Uterus (tissue), 2 donors: ENCODE measurements around the gene SLC6A17.

Experiments used
- POLR2A ChIP-seq, 2 donors: fragments of 450-650 bp; IDR thresholded peaks; one replicate each; pipeline ENCODE4 v1.6.1; 2016; ENCODE audit warnings: antibody characterized with exemption in 2 of 2, mild to moderate bottlenecking in 1 of 2, moderate library complexity in 1 of 2
- TF ChIP-seq, protein P1 (sequence below), 4 experiments: fragments of 200-600 bp in 2 of 4; fragments of 450-650 bp in 2 of 4; sonication (generic) in 2 of 4; IDR thresholded peaks; one replicate each; pipeline ENCODE4 v1.5.1; 2016 to 2019; ENCODE audit warnings: antibody characterized with exemption in 4 of 4, mild to moderate bottlenecking in 2 of 4, moderate library complexity in 1 of 4

DNA sequence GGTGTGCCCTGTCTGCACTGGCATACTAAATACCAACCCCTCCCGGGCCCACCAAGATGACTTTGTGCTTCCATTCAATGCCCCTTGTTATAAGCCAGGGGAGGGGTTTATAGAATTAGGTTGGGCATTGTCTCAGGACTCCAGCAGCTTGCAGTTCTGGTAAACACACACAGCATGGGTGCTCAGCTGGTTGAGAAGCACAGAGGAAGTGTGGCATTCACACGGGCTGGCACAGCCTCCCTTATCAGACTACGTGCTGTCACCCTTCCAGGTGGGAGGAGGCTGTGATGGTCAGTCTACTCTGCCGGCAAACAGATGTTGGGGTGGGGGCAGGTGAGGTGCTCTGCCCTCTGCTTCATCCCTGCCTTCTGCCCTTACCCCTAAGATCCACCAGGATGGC, 15.0 kb upstream of the SLC6A17 start:
- TF ChIP-seq, protein P1, sequence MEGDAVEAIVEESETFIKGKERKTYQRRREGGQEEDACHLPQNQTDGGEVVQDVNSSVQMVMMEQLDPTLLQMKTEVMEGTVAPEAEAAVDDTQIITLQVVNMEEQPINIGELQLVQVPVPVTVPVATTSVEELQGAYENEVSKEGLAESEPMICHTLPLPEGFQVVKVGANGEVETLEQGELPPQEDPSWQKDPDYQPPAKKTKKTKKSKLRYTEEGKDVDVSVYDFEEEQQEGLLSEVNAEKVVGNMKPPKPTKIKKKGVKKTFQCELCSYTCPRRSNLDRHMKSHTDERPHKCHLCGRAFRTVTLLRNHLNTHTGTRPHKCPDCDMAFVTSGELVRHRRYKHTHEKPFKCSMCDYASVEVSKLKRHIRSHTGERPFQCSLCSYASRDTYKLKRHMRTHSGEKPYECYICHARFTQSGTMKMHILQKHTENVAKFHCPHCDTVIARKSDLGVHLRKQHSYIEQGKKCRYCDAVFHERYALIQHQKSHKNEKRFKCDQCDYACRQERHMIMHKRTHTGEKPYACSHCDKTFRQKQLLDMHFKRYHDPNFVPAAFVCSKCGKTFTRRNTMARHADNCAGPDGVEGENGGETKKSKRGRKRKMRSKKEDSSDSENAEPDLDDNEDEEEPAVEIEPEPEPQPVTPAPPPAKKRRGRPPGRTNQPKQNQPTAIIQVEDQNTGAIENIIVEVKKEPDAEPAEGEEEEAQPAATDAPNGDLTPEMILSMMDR (IDR thresholded peaks at IDR 0.05): no peak
- TF ChIP-seq POLR2A (IDR thresholded peaks at IDR 0.05): no peak
